Large intestine (tissue), 3 donors: ENCODE results near the gene WWOX. TPM values are rescaled to one million over a fixed set of nuclear protein-coding genes. Genes with fewer than 3 reads are reported as not detected.

ENCODE experiments used
- DNase-seq, 2 donors: peaks; one replicate each; pipeline versions ENCODE4 v3.0.0 to v3.0.0-alpha.2; 2013
- H3K27ac ChIP-seq: one replicate; pipeline ENCODE4 v1.5.1; 2013; ENCODE audit warnings: low read length
- H3K27me3 ChIP-seq: 2 replicates; pipeline ENCODE4 v1.6.1; 2013; ENCODE audit warnings: low read length; ENCODE audit not compliant: control insufficient read depth, insufficient read depth
- H3K36me3 ChIP-seq: 2 replicates; pipeline ENCODE4 v1.6.1; 2013; ENCODE audit warnings: low read length; ENCODE audit not compliant: control insufficient read depth, insufficient read depth
- H3K4me1 ChIP-seq: one replicate; pipeline ENCODE4 v1.6.1; 2013; ENCODE audit warnings: low read length; ENCODE audit not compliant: control insufficient read depth, insufficient read depth
- H3K4me3 ChIP-seq: one replicate; pipeline ENCODE4 v1.5.1; 2013; ENCODE audit warnings: low read length
- H3K9me3 ChIP-seq: one replicate; pipeline ENCODE4 v1.6.1; 2013; ENCODE audit warnings: mild to moderate bottlenecking, low read depth, low read length, moderate library complexity; ENCODE audit not compliant: control insufficient read depth
- WGBS: methylation state at CpG from one replicate; pipeline ENCODE4 v1.1.5; 2013; ENCODE audit warnings: low lambda C conversion rate; ENCODE audit not compliant: insufficient coverage; 5-methylcytosine and 5-hydroxymethylcytosine counted together
- polyA plus RNA-seq: library from polyadenylated mRNA; unstranded; fragments of 120-200 nt; gene quantifications from one replicate; pipeline ENCODE4 v1.2.1, GENCODE V29; 2013

WWOX gene
- polyA plus RNA-seq, 1 donor = 16.2 TPM

- H3K4me1 ChIP-seq = no peaks in the 10 kb centered on the region
- no peaks in the 10 kb centered on the region for H3K27me3 ChIP-seq
- no peak overlapping the region for H3K27ac ChIP-seq
- DNase-seq = peak in 1 of 2 donors; percentile 8
- H3K9me3 ChIP-seq = no peaks in the 10 kb centered on the region
- no peak overlapping the region for H3K4me3 ChIP-seq
- 20% methylated on average over 1 of the region's 3 CpGs for WGBS
- H3K36me3 ChIP-seq = no peaks in the 10 kb centered on the region
Measured at GRCh38 chr16:78851266-78851665, 751.8 kb downstream of the WWOX start.

GRCh38 chr16:78852081-78852635, 752.7 kb downstream of the WWOX start:
- H3K36me3 ChIP-seq = no peaks in the 10 kb centered on the region
- no peak overlapping the region for H3K27ac ChIP-seq
- no peaks in the 10 kb centered on the region for H3K27me3 ChIP-seq
- no peak for DNase-seq
- H3K9me3 ChIP-seq = no peaks in the 10 kb centered on the region
- H3K4me3 ChIP-seq = no peak overlapping the region
- no peaks in the 10 kb centered on the region for H3K4me1 ChIP-seq
- WGBS = no CpG with 5 or more reads among the region's 4 CpGs

GRCh38 chr16:78862022-78862421, 762.6 kb downstream of the WWOX start:
- Histone ChIP-seq H3K27me3 (no peaks in the 10 kb centered on the region), H3K4me1 (no peaks in the 10 kb centered on the region), H3K9me3 (no peaks in the 10 kb centered on the region), H3K27ac (no peak overlapping the region), H3K4me3 (no peak overlapping the region), H3K36me3 (no peaks in the 10 kb centered on the region)
- DNase-seq = no peak
- WGBS = no CpG with 5 or more reads among the region's 2 CpGs

- Histone ChIP-seq H3K4me1 (no peaks in the 10 kb centered on the region), H3K27me3 (no peaks in the 10 kb centered on the region), H3K4me3 (no peak overlapping the region), H3K9me3 (no peaks in the 10 kb centered on the region), H3K27ac (no peak overlapping the region), H3K36me3 (no peaks in the 10 kb centered on the region)
- 92% methylated on average over 2 of the region's 6 CpGs for WGBS
- DNase-seq = no peak
Measured at GRCh38 chr16:78866521-78866920, 767.1 kb downstream of the WWOX start.

- DNase-seq = no peak
- H3K27ac ChIP-seq = no peak overlapping the region
- H3K9me3 ChIP-seq = no peaks in the 10 kb centered on the region
- no peaks in the 10 kb centered on the region for H3K4me1 ChIP-seq
- no peaks in the 10 kb centered on the region for H3K36me3 ChIP-seq
- WGBS = no CpG with 5 or more reads among the region's 7 CpGs
- H3K27me3 ChIP-seq = no peaks in the 10 kb centered on the region
- H3K4me3 ChIP-seq = no peak overlapping the region
Measured at GRCh38 chr16:78869492-78869891, 770.0 kb downstream of the WWOX start.

- Histone ChIP-seq H3K4me1 (no peaks in the 10 kb centered on the region), H3K27ac (no peak overlapping the region), H3K9me3 (no peaks in the 10 kb centered on the region), H3K4me3 (no peak overlapping the region), H3K36me3 (no peaks in the 10 kb centered on the region), H3K27me3 (no peaks in the 10 kb centered on the region)
- WGBS = no CpG with 5 or more reads among the region's 4 CpGs
- no peak for DNase-seq
Measured at GRCh38 chr16:78871241-78871640, 771.8 kb downstream of the WWOX start.

GRCh38 chr16:78876671-78877070, 777.2 kb downstream of the WWOX start:
- H3K4me3 ChIP-seq = no peak overlapping the region
- no peaks in the 10 kb centered on the region for H3K4me1 ChIP-seq
- H3K27me3 ChIP-seq = no peaks in the 10 kb centered on the region
- DNase-seq = no peak
- no peaks in the 10 kb centered on the region for H3K9me3 ChIP-seq
- whole genome bisulfite sequencing = 100% methylated on average over 1 of the region's 2 CpGs
- no peaks in the 10 kb centered on the region for H3K36me3 ChIP-seq
- H3K27ac ChIP-seq = no peak overlapping the region

GRCh38 chr16:78877114-78877655, 777.7 kb downstream of the WWOX start:
- Histone ChIP-seq H3K27ac (no peak overlapping the region), H3K27me3 (no peaks in the 10 kb centered on the region), H3K4me1 (no peaks in the 10 kb centered on the region), H3K4me3 (no peak overlapping the region), H3K36me3 (no peaks in the 10 kb centered on the region), H3K9me3 (no peaks in the 10 kb centered on the region)
- no peak for DNase-seq
- 100% methylated on average over 1 of the region's 6 CpGs for WGBS

GRCh38 chr16:78878570-78878969, 779.1 kb downstream of the WWOX start:
- H3K4me3 ChIP-seq = no peak overlapping the region
- H3K9me3 ChIP-seq = no peaks in the 10 kb centered on the region
- H3K4me1 ChIP-seq = no peaks in the 10 kb centered on the region
- no peaks in the 10 kb centered on the region for H3K36me3 ChIP-seq
- no peak overlapping the region for H3K27ac ChIP-seq
- no peaks in the 10 kb centered on the region for H3K27me3 ChIP-seq
- DNase-seq = no peak

- no CpG with 5 or more reads among the region's 5 CpGs for WGBS
- Histone ChIP-seq H3K4me3 (no peak overlapping the region), H3K36me3 (no peaks in the 10 kb centered on the region), H3K27ac (no peak overlapping the region), H3K27me3 (no peaks in the 10 kb centered on the region), H3K9me3 (no peaks in the 10 kb centered on the region), H3K4me1 (no peaks in the 10 kb centered on the region)
- DNase-seq = peak; percentile 64 to 78
Measured at GRCh38 chr16:78879011-78879410, 779.6 kb downstream of the WWOX start.

GRCh38 chr16:78882150-78882549, 782.7 kb downstream of the WWOX start:
- Histone ChIP-seq H3K27ac (no peak overlapping the region), H3K27me3 (no peaks in the 10 kb centered on the region), H3K36me3 (no peaks in the 10 kb centered on the region), H3K9me3 (no peaks in the 10 kb centered on the region), H3K4me3 (no peak overlapping the region), H3K4me1 (no peaks in the 10 kb centered on the region)
- WGBS = no CpG with 5 or more reads among the region's 3 CpGs
- no peak for DNase-seq
